Breast epithelium (tissue), 3 donors: ENCODE measurements around the gene PPP1R12B.
"Not testable (repeated sequence)": the region's sequence is repeated elsewhere in the genome, so short reads cannot be mapped to it uniquely, and the experiment has no call there.

ENCODE experiments used
- CTCF ChIP-seq, 3 donors: fragments of 450-650 bp; IDR thresholded peaks; one replicate each; pipeline ENCODE4 v1.5.1; 2016 to 2017; ENCODE audit warnings: antibody characterized with exemption in 3 of 3, mild to moderate bottlenecking in 3 of 3, moderate library complexity in 3 of 3
- POLR2A ChIP-seq: fragments of 450-650 bp; IDR thresholded peaks from one replicate; pipeline ENCODE4 v1.6.1; 2016; ENCODE audit warnings: antibody characterized with exemption, mild to moderate bottlenecking, moderate library complexity

GRCh38 chr1:202469123-202469522 is 120.6 kb downstream of the PPP1R12B start:
- not testable (repeated sequence) for TF ChIP-seq CTCF (IDR thresholded peaks at IDR 0.05); POLR2A
